ENCODE measurements around the gene ZNF26.
"Not testable (repeated sequence)": the region's sequence is repeated elsewhere in the genome, so short reads cannot be mapped to it uniquely, and the experiment has no call there.

The ZNF26 gene, protein sequence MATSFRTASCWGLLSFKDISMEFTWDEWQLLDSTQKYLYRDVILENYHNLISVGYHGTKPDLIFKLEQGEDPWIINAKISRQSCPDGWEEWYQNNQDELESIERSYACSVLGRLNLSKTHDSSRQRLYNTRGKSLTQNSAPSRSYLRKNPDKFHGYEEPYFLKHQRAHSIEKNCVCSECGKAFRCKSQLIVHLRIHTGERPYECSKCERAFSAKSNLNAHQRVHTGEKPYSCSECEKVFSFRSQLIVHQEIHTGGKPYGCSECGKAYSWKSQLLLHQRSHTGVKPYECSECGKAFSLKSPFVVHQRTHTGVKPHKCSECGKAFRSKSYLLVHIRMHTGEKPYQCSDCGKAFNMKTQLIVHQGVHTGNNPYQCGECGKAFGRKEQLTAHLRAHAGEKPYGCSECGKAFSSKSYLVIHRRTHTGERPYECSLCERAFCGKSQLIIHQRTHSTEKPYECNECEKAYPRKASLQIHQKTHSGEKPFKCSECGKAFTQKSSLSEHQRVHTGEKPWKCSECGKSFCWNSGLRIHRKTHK

DNA sequence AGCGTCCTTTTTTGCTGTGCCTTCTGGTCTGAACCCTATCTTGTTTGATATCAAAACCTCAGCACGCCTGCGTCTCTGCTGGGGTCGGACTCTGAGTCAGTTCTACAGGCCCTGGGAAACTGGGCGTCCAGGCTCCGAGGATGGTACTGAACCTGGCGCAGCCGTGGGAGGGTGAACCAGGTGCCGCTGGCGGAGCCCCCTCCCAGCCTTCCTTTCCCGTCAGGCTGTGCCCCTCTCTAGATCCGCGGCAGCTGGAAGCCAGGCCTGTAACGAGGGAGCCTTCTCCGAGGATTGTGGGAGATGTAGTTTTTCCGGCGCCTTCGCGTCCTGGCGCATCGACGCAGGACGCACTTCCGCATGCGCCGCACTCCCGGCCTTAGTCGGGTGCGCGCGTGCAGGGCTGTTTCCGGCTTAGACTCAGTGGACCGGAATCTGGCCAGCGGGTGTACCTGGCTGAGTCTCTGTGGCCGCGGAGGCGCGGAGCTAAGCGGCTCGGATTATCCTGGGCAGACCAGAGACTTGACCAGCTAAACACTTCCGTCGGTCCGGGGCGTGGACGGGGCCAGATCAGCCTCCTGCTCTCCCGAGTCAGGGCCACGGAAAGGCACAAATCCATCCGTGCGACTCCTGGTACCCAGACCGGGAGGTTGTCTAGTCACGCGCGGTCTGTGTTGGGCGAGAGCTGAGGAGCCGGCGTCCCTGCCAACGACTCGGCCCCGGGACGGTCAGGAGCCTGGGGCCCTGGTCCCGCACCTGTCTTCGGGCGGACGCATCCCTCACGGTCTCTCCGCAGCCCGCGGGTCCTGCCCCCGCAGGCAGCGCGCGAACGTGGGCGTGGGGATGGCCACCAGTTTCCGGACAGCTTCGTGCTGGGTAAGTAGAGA is at the start of gene ZNF26:
Gene ZNF26, plus strand, starts transcription at position 367 of the 884 bp plus-strand sequence. Its CDS starts 474 bp downstream, at position 841.
- peak; percentile 87 for DNase-seq

DNA sequence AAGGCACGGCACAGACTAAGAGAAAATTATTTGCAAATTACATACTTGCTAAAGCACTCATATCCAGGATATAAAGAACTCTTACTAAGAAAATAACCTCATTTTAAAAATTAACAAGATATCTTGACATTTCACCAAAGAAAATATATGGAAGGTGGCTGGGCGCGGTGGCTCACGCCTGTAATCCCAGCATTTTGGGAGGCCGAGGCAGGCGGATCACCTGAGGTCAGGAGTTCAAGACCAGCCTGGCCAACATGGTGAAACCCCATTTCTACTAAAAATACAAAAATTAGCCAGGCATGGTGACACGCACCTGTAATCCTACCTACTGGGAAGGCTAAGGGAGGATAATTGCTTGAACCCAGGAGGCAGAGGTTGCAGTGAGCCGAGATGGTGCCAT is 49.2 kb upstream of the ZNF26 start:
- not testable (repeated sequence) for DNase-seq

DNA sequence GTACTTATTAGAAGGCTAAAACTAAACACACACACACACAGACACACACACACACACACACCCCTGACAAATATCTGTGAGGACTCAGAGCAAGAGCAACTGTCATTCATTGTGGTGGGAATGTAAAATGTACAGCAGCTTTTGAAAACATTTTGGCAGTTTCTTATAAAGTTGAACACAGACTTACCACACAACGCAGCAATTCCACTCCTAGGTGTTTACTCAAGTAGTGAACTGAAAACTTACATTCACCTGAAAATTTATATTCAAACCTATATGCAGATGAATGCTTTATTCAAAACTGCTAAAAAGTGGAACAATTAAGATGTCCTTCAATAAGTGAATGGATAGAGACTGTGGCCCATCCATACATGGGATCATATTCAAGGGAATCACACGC is 48.7 kb upstream of the ZNF26 start:
- no peak for DNase-seq

DNA sequence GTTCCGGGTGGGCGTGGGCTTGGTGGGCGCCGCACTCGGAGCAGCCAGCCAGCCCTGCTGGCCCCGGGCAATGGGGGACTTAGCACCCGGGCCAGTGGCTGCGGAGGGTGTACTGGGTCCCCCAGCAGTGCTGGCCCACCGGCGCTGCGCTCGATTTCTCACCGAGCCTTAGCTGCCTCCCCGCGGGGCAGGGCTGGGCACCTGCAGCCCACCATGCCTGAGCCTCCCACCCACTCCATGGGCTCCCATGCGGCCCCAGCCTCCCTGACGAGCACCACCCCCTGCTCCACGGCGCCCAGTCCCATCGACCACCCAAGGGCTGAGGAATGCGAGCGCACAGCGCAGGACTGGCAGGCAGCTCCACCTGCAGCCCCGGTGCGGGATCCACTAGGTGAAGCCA is 47.4 kb upstream of the ZNF26 start:
- DNase-seq: not testable (repeated sequence)

DNA sequence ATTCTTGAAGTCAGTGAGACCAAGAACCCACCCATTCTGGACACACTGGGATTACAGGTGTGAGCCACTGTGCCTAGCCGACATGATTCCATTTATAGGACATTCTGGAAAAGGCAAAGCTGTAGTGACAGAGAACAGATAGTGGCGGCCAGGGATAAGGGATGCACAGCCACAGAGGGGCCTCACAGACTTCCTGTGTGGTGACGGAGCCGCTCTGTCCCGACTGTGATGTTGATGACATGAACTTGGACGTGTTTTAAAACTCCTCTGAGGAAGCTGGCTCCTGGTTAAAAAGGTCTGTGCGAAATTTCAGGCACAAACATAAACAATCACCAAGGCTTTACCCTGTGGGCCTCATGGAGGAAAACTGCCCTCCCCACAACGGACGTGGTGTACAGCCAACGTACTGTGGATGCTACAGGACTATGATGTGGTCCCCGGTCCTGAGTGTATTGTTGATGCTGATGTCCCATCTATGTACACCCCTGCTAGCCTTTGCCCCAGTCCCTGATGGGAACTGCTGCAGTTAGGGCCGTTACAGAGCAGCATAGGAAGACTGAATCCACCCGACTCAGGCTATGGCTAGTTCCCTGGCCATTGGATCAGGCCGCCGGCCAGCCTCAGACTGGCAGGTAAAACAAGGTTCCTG is 46.0 kb upstream of the ZNF26 start:
- no peak for DNase-seq

DNA sequence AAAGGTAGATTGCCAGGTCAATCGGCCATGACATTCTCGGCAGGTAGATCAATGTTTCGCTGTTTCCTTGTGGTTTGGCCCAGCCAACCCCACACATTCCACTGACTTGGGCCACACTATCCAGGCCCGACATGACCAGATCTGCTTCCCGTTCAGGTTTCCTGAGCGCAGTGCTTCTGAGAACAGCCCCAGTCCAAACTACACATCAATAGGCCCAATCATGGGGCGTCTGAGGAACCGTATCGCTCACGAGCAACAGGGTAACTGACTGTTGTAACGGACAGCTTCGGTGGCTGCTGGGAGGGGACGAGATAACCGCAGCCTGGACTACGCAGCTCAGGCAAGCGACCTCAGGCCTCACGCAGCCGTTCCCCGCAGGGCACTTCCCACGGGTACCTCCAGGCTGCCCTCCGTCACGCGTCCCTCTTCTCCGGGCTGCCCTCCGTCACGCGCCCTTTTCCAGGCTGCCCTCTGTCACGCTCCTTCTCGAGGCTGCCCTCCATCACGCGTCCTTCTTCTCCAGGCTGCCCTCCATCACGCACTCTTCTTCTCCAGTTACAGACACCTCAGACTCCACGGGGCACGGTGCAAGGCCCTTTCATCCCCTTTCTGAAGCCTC is 44.7 kb upstream of the ZNF26 start:
- no peak for DNase-seq

DNA sequence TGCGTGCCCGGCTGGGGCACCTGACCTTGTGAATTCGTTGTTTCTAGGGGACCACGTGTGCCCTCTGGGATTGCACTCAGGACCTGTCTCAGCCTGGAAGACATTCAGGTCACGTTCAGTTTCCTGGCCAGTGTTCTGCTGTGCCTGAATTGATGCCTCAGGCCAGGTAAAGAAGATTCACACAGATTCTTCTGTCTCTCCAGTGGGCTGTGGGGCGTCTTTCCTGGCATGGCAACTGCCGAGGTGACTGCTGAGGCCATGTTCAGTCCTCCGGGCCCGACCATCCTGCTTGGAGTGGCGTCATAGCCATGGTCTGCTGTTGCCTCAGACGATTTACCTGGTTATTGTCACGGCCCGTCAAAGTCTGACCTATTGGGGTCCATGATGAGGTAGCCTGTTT is 43.6 kb upstream of the ZNF26 start:
- no peak for DNase-seq

DNA sequence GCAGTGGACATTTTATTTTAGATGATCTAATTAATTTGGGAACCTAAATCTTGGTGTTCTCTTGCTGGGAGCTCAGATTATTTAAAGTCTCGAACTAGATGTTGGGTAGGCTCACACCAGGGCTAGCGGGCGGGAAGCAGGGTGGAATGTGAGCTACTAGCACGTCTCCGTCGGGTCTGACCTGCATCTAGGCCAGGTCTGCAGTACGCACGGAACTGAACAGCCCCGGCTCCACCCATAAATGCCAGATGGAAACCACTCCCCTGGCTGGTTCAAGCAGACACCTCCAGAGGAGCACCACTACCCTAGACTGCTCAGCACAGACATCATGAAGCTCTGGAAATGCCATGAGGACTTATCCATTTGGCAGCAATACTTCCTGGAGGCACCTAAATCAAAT is 40.4 kb upstream of the ZNF26 start:
- no peak for DNase-seq

DNA sequence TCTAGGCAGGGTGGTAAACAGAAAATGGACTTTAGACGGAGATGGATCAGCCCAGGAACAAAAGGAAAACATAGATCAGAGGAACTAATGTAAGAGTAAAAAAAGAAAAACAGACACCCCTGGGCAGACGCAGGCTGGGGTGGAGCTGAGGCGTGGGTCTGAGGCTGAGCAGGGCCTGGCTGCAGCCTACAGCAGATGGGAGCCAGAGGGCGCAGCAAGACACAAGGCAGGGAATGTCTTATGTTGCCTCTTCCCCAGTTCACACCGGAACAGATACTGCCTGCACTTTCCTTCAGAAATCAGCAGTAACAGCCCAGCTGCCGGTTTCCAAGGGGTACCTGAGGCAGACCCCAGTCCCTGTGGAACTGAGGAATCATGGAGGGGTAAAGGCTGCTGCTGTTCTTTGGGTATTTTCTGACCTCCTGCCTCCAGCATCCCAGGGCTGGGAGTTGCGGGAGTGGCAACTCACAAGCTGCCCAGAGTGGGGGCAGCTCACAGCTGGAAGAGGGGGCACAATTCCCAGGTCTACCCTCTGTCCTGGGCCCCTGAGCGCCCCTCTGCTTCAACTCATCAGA is 39.8 kb upstream of the ZNF26 start:
- DNase-seq: no peak

DNA sequence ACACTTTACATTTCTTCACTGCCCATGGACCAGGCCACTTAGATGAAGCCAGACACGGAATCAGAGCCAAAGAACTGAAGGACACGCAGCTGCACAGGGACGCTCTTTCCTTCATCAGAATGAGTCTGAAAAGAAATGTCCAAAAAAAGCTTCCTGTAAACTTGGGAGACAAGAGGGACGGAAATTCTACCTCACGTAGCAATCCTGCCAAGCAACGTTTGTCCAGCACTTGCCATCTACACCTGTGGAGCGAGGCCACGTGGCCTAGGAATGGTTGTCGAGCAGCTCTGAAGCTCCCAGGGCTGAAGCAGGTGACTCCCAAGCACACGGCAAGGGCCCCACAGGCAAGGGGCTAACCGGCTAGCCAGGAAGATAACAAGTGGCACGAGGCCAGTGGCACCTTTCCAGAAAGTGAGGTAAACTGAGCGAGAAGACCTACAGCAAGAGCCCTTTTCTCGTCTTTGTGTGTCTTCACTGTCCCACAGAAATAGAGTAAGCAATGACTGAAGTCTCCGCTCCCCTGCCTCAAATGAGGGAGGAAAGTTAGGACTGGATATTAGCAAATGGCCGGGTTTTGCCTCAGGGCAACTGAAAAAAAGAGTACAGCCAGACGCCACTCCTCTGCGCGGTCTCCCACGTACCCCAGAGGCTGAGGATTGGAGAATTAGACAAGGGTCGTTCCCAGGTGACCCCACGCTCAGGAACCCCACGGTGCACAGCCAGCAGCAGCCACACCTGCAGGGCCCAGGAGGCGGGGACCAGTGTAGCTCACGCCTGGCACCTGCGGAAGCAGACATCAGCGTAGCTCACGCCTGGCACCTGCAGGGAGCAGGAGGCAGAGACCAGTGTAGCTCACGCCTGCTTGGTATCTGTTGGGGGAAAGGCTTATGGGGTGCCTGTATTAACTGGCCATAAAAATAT is 37.8 kb upstream of the ZNF26 start:
- DNase-seq: no peak

DNA sequence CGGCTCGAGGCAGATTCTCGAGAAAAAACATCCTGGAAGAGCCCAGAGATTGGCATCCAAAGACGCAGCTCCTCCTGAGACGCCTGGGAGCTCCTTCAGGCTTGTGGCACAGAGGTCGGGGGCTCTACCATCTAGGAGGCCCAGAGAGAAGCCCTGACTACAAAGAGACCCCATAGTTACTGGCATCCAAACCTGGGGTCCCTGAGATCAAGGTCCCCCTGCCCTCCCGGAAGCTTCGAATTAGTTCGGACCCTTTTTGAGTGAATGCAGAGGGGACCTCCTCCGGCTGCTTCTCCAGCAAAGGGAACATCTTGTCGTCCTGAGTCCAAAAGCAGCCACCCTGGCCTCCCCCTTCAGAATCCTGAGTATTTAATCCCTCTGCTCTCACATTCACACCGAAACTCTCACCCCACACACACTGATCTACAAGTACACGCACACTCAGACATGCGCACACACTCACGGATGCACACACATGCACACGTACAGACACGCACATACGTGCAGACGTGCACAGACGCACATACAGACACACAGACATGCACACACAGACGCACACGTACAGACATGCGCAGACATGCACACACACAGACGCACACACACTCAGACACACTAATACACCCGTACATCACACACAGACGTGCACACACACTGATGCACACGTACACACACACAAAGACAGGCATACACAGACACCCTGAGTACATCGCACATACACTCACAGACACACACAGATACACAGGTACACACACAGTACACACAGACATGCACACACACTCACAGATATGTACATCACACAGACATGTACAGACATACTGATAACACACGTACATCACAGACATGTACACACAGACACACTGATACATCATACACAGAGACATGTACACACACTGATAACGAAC is 36.0 kb upstream of the ZNF26 start:
- no peak for DNase-seq

DNA sequence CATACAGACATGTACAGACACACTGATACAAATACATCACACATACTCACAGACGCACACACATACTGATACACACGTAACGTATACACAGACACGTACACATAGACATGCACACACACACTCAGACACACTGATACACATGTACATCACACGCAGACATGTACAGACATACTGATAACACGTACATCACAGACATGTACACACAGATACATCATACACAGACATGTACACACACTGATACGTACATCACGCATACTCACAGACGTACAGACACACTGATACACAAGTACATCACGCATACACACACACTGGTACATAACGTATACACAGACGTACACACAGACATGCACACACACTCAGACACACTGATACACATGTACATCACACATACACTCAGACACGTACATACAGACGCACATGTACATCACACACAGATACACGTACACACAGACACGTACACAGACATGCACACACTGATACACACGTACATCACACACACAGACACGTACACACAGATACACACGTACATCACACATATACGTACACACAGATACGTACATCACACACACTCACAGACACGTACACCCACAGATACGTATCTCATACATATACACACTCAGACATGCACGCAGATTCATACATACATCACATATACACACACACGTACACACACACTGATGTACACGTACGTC is 35.2 kb upstream of the ZNF26 start:
- no peak for DNase-seq

DNA sequence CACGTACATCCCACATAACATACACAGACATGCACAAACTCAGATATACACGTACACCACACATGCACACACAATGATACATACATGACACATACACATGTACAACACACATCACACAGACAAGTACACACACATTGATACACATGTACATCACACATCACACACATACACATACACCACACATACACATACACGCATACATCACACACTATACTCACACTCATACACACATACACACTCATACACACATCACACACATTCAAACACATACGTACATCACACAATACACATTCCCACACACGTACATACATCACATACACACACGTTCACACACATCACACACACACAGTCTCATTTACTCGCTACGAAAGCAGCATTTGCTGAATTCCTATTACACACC is 34.5 kb upstream of the ZNF26 start:
- no peak for DNase-seq

DNA sequence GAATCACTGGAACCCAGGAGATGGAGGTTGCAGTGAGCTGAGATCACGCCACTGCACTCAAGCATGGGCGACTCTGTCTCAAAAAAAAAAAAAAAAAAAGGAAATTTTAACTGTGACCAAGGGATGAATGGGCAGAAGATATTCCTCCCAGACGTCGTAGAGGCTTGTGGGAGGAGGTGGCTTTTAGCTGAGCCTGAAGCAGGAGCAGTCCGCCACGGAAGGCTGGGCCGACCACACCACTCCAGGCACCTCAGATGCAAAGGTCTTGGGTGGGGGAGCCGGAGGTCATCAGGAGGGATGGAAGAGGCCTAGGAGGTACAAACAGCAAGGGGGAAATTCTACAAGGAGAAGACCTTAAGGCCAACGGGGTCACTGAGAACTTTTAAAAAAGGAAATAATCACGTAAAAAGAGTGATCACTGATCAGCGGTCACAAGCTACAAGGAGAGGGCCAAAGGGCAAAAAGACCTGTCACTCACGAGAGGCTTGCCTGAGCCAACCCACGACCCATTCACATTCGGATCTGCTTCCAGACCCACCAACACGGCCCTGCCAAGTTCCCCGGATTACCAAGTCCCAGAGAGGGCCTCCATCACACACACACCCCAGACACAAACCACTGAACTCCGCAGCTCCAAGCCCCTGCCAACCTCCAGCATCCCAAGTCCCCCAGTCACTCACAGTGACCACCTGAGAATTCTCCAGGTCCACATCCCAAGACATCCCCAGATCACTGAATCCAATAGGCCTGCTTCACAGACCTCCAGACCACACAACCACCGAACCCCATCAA is 33.6 kb upstream of the ZNF26 start:
- no peak for DNase-seq

DNA sequence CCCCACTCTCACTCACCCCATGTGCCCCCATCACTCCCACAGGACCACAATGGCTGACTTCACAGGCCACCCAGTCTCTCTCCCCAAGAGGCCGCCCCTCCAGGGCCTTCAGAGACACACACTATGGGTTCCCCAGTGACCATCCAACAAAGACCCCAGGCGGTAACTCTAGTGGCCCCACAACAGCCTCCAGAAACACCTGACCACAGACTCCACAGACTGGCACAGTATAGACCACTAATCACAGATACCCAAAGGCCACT is 33.1 kb upstream of the ZNF26 start:
- DNase-seq: no peak

DNA sequence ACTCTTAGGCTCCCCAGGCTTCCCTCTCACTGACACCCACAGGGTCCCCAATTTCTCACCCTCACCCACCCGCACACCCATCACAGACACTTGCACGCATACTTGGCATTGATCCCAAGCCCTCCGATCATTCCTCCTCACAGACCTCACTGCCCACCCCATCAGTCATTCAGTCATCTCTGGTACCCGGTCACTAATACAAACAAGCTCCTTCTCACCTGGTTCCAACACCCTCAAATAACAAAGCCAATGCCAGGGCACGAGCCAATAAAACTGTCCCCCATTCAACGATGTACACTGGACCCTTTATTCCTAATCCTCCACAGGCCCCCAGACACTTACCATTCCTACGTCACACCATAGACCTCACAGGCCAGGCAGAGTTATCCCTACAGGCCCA is 32.4 kb upstream of the ZNF26 start:
- no peak for DNase-seq

DNA sequence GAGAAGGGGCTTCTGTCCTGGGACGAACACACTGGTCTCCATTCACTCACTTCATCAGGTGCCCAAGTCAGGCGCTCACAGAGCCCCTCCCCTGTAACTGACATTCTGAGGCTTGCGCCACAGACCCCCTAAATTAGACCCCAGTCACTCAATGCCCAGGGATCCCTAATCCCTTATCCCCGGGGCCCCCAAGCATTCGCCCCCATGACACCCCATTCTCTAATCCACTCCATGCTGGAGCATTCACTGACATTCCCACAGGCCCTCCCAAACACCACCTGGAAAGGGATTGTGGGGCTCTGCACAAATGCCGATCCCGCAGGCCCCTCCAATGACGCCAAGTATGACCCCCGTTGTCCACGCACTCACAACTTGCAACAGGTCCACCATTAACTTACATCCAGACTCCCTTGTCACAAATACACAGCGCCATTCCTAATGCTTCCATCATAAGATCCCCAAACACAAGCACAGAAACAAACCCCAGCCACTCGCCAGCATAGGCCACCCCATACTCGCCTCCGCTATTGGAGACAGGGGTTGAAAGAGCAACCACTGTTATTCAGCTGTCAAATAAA is 31.6 kb upstream of the ZNF26 start:
- no peak for DNase-seq
